NK-92 (cell line): Measurements from ENCODE around the gene PTPRN2.

Experiments
- DNase-seq: peaks from one replicate; lab custom pipeline; 2025; ENCODE audit not compliant: unreplicated experiment; lab: John Stamatoyannopoulos, UW

The PTPRN2 gene

GRCh38 chr7:158495216-158495615 is 92.4 kb downstream of the PTPRN2 start:
- no peak for DNase-seq

DNA sequence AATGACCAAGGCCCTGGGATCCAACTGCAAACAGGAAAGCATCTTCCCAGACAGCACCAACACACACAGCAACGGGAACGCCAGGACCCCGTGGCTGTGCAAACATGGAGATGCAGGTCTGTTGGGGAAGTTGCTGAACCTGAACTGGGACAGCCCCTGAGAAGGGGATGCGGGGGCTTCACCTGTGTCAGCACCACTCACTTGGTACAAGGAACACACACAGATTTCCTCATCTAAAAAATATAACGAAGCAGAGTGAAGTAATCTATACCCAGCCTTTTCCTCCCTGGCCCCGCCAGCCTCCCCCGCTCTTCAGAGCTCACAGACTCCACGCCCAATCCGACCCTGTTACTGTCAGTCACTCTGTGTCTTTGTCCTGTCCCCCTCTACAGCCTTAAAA is 93.0 kb downstream of the PTPRN2 start:
- no peak for DNase-seq

GRCh38 chr7:158494162-158494586 is 93.4 kb downstream of the PTPRN2 start:
- no peak for DNase-seq

- no peak for DNase-seq
Measured at GRCh38 chr7:158492367-158492764, 95.3 kb downstream of the PTPRN2 start.

- no peak for DNase-seq
Measured at GRCh38 chr7:158491094-158491493, 96.5 kb downstream of the PTPRN2 start.

DNA sequence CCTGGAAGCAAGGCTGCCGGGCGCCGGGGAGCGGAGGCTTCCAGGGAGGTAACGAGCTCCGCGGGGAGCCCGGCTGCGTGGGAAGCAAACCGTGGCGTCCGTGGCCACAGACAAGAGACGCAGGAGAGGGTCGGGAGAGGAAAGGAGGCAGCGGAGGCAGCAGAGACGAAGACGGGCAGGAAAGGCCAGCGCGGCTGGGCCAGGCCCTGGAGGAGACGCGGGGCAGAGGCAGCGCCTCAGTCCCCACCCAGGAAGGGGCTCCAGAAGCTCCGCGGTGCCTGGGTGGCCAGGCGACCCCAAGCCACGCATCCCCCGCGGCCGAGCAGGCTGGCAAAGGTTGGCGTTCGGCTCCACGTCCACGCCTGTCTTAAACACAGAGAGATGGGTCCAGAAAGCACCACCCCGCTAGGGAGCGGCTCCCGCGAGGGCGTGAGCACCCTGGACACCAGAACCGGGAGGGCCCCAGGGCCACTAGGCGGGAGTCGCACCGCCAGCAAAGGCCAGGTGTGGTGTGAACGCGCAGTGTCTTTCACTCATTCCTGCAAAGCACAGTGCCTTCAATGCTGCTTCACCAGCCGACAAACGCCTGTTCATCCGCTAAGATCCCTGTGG is 97.3 kb downstream of the PTPRN2 start:
- no peak for DNase-seq

DNA sequence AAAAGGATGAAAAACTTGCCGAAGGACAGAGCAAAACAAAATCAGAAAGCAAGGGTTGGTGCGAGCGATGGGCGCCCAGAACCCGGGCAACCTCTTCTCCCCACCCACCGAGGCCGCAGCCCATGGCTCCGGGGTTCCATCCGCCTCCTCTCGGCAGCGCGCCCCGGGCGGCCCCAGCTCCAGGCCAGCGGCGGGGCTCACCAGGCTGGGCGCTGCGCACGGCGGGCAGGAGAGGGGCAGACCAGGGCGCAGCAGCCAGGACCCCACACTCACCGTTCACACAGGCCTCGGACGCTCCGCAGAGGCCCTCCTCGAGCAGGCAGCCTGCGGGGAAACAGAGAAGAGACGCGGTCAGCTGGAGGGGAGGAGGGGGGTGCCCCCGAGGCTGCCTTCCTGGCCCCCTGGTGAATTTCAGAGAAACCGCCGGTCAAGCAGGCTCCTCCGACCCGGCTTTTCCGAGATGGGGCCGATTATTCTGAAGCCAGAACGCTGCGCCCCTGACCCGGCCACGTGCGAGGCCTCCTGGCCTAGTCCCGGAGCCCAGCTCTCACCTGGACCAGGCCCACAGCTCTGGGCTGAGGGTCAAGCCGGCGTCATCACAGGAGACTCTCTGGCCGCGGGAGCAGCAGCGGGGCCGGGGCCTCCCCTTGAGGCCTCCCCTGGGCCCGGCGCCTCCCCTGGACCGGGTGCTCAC is 98.0 kb downstream of the PTPRN2 start:
- DNase-seq = no peak

DNA sequence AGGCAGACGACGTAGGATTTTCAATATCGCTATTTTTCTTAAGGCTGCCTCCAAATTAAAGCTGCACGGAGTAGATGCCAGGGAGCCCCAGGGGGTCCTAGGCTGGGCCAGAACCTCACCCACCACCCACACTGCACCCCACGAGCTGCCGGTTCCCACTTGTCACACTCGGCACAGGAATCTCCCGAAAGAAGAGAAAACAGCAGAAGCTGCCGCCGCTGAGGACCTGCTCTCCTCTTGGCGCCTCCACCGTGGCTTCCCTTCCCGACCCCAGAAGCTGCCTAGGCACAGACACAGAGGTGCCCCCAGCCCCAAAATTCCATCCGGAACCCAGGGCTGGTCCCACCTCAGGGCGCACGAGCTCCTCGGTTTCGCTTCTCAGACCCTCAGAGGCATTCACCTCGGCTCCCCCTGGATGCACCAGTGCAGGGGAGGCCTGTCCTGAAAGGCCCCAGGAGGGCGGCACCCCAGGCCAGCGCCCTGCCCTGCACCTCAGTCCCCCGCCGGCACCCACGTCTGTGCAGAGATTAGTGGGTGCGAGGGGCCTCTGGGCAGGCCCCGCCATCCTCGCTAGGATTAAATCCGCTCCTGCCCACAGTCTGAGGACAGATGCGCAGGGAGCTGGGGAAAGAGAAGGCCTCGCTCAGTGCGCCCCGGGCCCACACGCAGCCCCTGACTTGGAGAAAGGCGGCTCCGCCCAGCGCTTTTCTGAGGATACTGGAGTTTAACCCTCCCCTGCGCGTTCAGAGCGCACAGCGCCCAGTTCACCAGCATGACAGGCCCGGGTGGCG is 99.2 kb downstream of the PTPRN2 start:
- no peak for DNase-seq

GRCh38 chr7:158487631-158488151 is 99.9 kb downstream of the PTPRN2 start:
- no peak for DNase-seq

DNA sequence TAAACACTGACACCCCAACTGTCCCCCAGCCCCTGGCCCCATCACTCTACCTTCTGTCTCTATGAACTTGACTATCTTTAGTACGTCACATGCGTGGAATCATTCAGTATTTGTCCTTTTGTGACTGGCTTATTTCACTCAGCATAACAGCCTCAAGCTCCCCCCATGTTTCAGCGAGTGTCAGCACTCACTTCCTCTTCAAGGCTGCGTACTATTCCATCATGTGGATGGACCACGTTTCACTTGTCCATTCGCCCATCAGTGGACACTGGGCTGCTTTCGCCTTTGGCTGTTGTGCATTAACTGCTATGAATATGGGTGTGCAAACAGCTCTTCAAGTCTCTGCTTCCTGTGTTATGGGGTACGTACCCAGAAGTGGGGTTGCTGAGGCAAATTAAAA is 100.7 kb downstream of the PTPRN2 start:
- DNase-seq = no peak

- no peak for DNase-seq
Measured at GRCh38 chr7:158484801-158485531, 102.7 kb downstream of the PTPRN2 start.

DNA sequence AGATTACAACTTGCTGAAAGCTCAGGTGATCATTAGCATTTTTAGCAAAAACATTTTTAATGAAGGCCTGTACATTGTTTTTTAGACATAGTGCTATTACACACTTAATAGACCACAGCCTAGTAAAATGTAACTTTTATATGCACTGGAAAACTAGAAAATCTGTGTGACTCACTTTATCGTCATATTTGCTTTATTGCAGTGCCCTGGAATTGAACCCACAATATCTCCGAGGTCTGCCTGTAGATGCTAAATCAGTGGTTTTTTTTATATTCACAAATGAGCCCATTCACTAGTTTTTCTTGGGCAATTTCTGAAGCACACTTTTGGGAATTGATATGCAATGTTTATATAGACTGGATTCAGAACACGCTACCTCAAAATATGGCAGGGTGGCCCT is 105.1 kb downstream of the PTPRN2 start:
- no peak for DNase-seq

DNA sequence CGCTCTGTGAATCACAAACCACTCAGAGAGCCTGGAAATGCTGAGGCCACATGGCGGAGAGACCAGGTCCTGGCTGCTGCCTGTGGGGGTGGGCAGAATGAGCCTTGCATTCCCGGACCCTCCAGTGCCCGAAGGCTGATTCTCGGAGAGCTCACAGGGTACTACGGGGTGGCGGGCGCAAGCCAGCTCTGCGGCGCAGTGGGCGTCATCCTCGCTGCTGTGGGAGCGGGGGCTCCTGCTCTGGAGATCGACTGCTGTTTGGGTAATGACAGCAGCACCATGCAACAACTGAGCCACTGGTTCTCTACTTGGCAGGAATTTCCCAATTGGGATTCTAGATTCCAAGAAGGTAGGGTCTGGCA is 108.0 kb downstream of the PTPRN2 start:
- no peak for DNase-seq

DNA sequence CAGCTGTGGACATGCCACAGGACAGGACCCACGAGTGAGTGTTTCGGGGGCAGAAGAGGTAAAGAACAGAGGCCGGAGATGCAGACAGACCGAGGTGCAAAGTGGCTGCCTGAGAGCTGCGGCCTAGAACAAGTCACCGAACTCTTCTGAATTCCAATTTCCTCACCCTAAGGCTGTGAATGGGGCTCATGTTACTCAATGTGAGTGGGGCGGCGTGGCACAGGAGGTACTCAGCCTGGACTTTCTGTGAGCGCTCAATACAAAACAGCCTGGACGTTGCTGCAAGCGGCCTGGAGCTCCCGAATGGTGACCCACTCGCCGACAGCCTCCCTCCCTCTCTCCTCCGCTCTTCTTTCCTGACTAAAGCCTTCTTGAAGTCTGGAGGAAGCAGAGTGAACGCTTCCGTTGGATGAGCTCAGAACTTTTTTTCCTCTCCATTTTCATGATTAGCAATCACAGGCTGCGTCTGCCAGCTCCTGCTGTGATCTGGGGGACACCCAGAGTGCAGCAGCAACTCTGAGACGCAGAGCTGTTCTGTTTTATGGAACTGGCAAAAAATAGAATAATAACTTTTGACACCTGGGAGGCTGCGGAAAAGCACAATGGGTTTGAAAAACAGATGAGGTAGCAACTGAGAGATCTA is 108.5 kb downstream of the PTPRN2 start:
- no peak for DNase-seq

- DNase-seq = no peak
Measured at GRCh38 chr7:158477866-158478265, 109.8 kb downstream of the PTPRN2 start.

- DNase-seq = no peak
Measured at GRCh38 chr7:158476331-158476932, 111.2 kb downstream of the PTPRN2 start.

DNA sequence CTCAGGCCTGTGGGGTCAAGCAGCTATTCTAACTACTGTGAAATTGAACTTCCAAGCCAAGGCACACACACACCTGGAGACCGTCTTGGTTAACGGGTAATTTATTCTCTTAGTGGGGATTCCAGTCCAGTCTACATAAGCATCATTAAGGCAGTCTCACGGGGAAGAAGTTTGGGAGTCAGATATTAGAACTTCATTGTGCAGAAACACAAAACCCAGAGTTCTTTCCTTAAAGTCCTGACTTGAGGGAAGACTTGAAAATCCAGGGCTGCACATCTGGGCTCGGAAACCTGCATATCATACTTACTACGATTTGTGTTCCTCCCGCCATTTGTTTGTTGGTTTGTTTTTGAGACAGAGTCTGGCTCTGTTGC is 112.0 kb downstream of the PTPRN2 start:
- no peak for DNase-seq

DNA sequence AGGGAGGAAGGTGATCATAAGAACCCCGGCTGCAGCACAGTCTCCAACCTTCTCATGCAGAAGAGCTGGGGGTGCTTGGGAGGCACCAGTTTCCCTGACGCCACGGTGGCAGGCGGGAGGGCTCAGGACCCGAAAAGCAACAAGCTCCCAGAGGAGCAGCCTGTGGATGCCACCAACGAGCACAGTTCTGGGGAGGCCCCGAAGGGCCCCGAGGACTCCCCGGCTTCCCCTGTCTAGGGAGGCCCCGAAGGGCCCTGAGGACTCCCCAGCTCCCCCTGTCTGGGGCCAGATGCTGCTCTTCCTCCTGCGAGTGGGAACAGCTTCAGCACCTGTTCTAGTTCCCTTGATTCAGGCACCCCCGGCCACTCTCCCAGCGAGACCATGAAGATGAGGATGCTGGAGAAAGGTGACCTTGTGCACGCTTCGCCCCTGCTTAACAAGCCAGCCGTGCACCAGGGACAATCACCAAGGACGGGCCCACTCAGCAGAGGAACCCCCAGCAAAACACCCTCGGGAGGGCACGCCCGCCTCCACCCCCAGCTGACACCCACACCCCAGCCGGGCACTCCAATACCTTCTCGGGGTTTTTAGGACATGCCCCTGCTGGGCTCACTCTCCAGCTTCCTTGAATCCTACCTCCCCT is 112.5 kb downstream of the PTPRN2 start:
- DNase-seq = no peak

DNA sequence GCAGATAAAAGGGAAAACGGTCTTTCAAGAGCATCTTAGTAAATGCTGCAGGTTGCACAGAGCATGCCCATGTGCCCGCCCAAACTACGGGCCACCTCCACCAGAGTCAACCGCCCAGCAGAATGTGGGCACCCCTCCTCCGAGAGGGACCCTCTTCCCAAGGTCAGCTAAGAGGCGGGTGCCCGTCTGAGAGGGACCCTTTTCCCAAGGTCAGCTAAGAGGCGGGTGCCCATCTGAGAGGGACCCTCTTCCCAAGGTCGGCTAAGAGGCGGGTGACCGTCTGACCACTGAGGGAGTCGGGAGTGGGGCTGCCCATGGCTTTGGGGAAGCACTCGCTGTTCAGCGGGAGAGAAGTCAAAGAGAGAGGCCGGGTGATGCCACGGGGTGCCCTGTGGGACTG is 113.1 kb downstream of the PTPRN2 start:
- DNase-seq = no peak

DNA sequence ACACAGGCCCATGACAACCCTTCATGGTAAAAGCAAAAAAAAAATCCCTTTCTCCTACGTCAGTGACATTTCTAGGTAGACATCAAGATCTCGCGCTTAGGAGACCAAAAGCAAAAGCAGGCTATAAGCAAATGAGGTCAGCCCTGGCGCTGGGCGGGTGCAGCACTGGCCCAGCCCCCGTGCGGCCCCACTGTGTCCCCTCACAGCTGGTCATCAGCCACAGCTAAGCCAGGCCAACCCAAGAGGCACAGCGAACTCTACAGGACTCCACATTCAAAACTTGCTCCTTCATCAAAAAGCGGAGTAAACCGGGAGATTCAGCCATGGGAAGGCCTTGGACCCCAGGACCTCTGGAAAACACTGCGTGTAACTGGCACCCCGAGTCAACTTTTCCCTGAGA is 113.7 kb downstream of the PTPRN2 start:
- no peak for DNase-seq
